HG02623 (cell line): Measurements from ENCODE around the gene PDIA4.
"Not testable (repeated sequence)": the region's sequence is repeated elsewhere in the genome, so short reads cannot be mapped to it uniquely, and the experiment has no call there.

Experiments
- ATAC-seq: cut with Tn5 transposase; IDR thresholded peaks from one replicate; pipeline ENCODE4 v1.9.1; 2021; ENCODE audit warnings: moderate library complexity; ENCODE audit not compliant: unreplicated experiment

PDIA4 gene

GRCh38 chr7:149028346-149029109 is at the start of gene PDIA4:
Gene PDIA4, minus strand, starts transcription at chr7:149028505. Its CDS starts 97 bp downstream, at chr7:149028408.
- ATAC-seq: peak; percentile 91

- no peak for ATAC-seq
Measured at GRCh38 chr7:149077594-149077993, 49.3 kb upstream of the PDIA4 start.

- ATAC-seq: no peak
Measured at GRCh38 chr7:149075286-149075685, 47.0 kb upstream of the PDIA4 start.

- no peak for ATAC-seq
Measured at GRCh38 chr7:149074116-149074885, 46.0 kb upstream of the PDIA4 start.

- ATAC-seq: no peak
Measured at GRCh38 chr7:149072438-149072775, 44.1 kb upstream of the PDIA4 start.

- no peak for ATAC-seq
Measured at GRCh38 chr7:149071641-149072437, 43.5 kb upstream of the PDIA4 start.

GRCh38 chr7:149071182-149071635 is 42.9 kb upstream of the PDIA4 start:
- ATAC-seq: no peak

- no peak for ATAC-seq
Measured at GRCh38 chr7:149070372-149071125, 42.2 kb upstream of the PDIA4 start.

- no peak for ATAC-seq
Measured at GRCh38 chr7:149067869-149068268, 39.6 kb upstream of the PDIA4 start.

GRCh38 chr7:149063476-149063875 is 35.2 kb upstream of the PDIA4 start:
- no peak for ATAC-seq

- not testable (repeated sequence) for ATAC-seq
Measured at GRCh38 chr7:149062217-149062899, 34.1 kb upstream of the PDIA4 start.

- ATAC-seq: no peak
Measured at GRCh38 chr7:149060156-149060555, 31.9 kb upstream of the PDIA4 start.

- ATAC-seq: no peak
Measured at GRCh38 chr7:149053885-149054284, 25.6 kb upstream of the PDIA4 start.

GRCh38 chr7:149053384-149053783 is 25.1 kb upstream of the PDIA4 start:
- ATAC-seq: no peak

- no peak for ATAC-seq
Measured at GRCh38 chr7:149050941-149051340, 22.6 kb upstream of the PDIA4 start.

GRCh38 chr7:149048805-149049204 is 20.5 kb upstream of the PDIA4 start:
- no peak for ATAC-seq

GRCh38 chr7:149046416-149046815 is 18.1 kb upstream of the PDIA4 start:
- no peak for ATAC-seq

- no peak for ATAC-seq
Measured at GRCh38 chr7:149043936-149044335, 15.6 kb upstream of the PDIA4 start.

GRCh38 chr7:149041350-149041749 is 13.0 kb upstream of the PDIA4 start:
- no peak for ATAC-seq

GRCh38 chr7:149038641-149039040 is 10.3 kb upstream of the PDIA4 start:
- ATAC-seq: not testable (repeated sequence)
